Glomerular endothelial cell (primary cell): ENCODE measurements around the gene SELENOT. TPM values are rescaled to one million over a fixed set of nuclear protein-coding genes. Genes with fewer than 3 reads are reported as not detected.
"Not testable (repeated sequence)": the region's sequence is repeated elsewhere in the genome, so short reads cannot be mapped to it uniquely, and the experiment has no call there.

Source experiments
- DNase-seq: peaks from one replicate; pipeline ENCODE4 v3.0.0-alpha.2; 2011; ENCODE audit warnings: low read depth, low spot score; ENCODE audit errors: extremely low read depth
- total RNA-seq: library from RNA; depleted of rRNA; stranded (reverse); fragments of >200 nt; gene quantifications from 2 replicates; pipeline ENCODE4 v1.2.3, GENCODE V29; 2015

Gene SELENOT
- total RNA-seq, 1 donor from 2014 or later = 130 TPM

DNA sequence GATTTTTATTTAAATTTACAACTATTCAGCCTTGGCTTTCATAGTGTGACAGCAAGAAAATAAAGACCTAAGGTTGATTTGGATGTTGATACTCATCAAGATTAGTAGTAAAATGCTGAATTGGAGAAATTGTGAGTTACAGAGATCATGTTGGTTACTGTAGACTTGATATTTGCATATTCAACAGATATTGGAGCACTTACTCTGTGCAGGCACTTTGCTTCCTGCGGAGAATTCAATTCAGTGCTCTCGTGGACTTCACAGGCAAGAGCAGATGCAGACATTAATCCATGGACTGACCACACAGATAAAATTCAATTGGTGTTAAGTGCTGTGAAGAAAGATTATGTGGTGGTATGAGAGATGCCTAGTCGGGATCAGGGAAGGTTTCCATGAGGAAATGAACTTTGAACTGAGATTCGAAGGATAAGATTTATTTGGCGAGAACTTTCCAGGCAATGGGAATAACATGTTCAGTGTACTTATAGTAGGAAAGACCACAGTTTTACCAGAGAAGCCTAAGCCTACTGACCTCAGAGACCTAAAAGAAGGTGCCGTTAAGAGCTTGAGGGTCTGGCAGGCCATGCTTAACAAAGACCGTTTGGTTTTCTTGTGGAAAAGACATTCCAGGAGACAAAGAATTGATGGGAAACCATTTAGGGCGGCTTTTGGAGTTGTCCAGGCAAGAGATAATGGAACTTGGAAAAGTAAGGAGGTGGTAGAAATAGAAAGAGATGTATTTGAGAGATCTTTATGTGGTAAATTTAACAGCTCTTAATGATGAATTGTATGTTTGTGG is 4.3 kb downstream of the SELENOT start:
- no peak for DNase-seq

DNA sequence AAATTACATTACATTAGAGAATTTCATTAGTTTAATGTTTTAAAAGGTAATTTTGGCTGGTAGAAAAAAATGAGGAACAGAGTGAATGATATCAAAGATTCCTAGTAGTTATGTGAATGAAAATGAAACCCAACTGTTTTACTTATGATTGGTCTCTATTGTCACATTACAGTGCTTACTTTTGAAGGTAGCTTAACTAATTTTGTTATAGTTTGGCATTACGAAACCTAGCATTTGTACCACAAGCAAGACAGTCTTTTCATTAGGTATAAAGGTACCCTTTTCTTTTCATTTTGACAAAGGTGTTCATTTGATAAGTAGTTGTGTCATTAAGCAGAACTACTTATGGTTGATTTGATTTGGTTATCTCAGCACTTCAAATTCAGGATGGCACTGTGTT is 6.9 kb downstream of the SELENOT start:
- DNase-seq = no peak

DNA sequence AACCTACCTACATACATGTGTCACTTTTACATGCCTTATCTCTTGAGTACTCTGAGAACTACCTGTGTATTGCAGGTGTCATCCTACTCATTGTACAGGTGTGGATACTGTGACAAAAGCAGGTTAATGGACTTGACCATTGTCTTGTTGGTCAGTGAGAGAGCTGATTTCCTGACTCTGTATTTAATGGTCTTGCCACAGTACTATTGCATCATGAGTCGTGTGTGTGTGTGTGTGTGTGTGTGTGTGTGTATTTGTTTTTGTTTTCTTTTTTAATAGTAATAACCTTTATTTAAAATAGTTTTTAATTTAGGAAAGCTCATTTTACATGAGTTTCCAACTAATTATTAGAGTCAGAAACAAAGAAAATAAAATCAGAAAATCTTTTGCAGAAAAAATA is 7.7 kb downstream of the SELENOT start:
- DNase-seq = no peak

DNA sequence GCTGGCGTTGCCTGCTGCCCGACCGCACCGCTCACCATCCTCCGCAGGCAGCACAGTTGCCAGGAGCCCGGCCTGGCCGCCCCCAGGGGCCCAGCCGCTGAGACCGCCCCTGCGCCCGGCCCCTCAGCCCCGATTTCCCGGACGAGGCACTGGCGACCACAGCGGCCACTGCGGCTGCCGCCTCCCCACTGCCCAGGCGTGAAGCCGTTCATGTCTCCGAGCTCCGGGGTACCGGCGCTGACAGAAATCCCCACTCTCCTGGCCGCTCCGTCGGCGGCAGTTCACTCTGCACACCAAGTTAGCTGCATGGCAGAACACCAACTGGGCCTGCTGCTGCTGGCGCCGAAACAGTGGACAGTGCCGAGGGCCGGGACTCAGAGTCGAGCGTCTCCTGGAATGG is 8.5 kb downstream of the SELENOT start:
- no peak for DNase-seq

DNA sequence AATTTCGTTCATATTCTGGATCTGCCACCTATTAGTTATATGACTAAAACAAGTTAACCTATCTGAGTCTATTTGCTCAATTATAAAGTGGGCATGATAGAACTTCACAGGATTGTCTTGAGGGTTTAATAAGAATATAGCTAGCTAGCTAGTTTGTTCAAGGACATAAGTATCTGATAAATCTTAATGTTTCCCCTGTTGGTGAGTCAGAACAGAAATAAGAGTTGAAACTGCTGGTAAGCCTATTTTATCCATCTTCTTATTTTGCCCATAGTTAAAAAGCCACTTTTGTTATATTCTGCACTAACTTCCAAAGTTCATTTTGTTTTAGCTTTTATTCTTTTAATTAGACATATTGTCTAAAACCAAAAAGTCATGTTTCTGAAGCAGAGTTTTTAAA is 9.4 kb downstream of the SELENOT start:
- no peak for DNase-seq

DNA sequence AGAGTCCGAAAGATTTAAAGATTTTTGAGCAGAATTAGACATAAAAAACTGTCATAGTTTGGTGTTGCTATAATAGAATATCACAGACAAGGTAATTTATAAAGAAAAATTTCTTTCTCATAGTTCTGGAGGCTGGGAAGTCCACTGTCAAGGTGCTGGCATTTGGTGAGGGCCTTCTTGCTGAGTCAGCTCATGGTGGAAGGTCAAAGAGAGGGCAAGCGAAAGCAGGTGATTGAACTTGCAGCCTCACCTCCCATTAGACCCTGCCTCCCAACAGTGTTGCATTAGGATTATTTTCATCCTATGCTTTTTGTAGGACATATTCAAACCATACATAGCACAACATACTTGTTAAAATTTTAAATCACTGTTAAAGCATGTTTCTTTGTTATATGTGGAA is 9.9 kb downstream of the SELENOT start:
- no peak for DNase-seq

DNA sequence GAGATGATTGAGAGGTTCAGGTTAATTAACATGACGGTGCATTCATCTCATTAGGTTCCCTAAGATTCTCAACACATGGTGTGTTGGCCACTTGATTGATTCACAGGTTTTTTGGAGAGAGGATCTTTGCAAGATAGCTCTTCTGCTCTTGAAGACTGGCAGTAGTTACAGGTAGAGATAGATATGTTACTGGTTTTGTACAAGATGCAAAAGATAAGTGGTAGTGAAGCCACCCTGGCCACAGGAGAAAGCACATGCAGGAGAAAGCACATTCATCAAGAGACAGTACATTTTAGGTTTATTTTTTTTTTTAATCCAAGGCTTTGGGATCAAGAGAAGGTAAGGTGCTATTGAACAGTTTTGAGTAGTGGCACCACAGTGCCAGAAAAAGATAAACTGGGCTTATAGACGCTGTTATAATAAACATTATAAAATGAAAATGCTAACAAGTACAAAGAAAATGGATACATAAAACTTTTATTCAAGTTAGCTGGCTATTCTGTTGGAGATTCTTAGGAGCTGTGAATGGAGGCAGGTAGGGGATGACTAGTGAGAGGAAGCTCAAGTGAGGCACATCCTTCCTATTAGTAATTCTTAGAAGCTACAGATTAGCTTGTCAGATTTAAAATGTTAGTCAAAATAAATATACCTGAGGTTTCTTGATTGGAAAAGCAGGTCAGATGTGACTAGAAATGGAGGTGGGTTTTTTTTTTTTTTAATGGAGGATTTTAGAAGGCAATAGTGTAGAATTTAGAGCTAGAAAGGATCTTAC is 10.8 kb downstream of the SELENOT start:
- DNase-seq = no peak

DNA sequence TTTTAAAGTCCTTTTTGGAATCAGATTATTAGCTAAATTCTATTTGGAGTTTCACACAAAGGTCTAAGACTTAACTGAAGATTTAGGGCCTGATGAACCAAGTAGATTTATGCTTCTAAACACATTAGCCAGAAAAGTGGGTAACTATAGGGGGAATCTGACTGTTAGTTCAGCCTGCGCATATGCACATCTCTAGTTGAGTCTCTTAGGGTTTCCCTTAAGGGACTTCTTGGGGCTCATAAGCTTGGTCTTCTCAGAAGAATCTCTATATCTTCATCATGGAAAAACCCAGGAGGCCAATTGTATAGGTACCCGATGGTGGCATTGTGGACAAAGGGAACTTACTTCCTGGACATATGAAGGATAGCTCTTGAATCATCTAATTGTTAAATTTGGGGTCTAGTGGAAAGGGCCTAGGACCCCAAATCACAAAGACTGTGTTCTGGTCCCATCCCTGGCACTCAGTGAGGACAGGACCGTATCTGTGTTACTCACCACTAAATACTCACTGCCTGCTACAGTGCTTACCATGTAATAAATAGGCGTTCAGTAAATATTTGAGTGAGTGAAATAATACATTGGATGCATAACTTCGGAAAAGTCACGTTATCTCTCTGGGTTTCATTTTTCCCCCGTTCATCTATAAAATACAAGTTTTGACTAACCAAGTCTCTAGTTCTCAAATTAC is 17.0 kb downstream of the SELENOT start:
- DNase-seq = no peak

DNA sequence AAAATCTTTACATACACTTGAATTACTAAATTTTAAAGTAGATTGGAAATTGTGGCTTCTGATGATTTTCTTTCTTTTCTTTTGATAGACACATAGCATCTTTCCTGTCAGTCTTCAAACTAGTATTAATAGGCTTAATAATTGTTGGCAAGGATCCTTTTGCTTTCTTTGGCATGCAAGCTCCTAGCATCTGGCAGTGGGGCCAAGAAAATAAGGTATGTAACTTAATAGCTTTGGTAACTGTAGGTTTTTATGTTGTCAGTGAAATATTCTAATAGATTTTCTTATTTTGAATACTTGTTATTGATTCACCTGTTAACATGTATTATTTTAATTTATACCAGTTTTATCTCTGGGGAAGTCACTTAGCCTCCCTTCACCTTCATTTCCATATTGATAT is 19.8 kb downstream of the SELENOT start:
- not testable (repeated sequence) for DNase-seq

DNA sequence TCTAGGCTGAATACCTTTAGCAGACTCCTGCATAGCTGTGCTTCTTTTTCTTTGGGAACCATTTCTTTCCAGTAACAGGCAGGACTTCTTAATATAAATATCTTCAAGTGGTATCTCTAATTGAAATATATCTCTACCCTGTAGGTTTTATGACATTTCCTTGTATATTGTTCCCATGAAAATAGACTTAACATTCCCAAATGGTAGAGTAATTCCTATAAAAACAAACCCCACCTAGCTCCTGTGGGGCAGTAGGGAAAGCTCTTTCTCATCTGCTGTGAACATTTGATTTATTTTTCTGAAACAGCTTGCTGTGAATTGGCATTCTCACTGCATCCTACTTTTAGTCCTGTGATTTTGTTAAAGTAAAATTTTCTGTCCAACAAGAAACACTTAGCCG is 20.8 kb downstream of the SELENOT start:
- DNase-seq = no peak

DNA sequence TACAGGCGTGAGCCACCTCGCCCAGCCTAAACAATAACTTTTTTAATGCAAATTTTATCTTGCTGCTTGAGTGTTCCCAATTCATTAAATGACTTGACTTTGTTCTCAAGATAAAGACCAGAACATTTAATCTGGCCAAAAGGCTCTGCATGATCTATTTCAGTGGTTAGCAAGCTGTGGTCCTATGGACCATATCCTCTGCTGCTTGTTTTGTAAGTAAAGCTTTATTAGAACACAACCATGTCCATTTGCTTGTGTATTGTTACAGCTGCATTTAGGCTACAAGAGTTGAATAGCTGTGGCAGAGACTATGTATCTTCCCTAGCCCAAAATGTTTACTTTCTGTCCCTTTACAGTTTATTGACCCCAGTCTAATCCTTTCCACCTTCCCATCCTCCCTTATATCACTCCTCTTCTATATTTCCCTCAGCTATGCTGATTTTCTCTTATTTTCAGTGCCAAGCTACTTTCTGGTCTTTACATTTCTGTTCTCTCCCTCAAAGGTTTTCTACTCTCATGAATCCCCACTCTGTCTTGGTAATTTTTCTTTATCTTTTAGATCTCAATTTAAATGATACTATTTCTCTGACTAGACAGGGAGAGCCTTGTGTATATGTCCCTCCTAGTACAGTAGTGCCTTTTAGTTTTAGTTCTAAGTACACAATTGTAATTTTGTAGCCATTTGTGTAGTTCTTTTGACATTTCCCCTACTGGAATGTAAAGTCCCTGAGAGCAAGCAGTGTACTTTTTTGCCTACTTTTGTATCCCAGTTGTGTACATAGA is 23.2 kb downstream of the SELENOT start:
- no peak for DNase-seq

DNA sequence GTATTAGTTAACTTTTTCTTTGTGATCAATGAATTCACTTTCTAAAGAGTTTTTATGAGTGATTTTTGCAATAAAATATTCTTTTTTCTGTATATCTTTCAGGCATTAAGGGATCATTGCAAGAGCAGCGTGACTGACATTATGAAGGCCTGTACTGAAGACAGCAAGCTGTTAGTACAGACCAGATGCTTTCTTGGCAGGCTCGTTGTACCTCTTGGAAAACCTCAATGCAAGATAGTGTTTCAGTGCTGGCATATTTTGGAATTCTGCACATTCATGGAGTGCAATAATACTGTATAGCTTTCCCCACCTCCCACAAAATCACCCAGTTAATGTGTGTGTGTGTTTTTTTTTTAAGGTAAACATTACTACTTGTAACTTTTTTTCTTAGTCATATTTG is 24.4 kb downstream of the SELENOT start:
- no peak for DNase-seq

DNA sequence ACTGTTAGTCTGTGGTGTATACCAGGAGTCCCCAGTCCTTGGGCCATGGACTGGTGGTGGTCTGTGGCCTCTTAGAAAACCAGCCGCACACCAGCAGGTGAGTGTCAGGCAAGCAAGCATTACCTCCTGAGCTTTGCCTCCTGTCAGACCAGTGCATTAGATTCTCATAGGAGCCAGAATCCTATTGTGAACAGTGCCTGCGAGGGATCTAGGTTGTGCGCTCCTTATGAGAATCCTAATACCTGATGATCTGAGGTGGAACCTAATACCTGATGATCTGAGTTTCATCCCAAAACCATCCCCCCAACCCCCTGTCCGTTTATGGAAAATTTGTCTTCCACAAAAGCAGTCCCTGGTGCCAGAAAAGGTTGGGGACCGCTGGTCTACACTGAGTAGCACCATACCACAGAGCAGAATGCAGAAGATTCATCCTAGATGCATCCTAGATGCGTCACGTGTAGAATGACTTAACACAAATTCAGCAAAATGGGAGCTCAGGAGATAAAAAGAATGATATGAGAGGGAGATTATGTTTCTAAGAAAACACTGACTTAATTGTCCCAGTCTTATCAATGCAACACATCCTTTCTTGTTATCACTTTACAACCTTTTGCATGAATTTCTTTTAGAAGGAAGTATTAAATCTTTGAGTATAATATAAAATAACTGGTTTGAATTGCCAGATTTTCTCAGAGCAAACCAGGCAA is 28.5 kb downstream of the SELENOT start:
- no peak for DNase-seq

DNA sequence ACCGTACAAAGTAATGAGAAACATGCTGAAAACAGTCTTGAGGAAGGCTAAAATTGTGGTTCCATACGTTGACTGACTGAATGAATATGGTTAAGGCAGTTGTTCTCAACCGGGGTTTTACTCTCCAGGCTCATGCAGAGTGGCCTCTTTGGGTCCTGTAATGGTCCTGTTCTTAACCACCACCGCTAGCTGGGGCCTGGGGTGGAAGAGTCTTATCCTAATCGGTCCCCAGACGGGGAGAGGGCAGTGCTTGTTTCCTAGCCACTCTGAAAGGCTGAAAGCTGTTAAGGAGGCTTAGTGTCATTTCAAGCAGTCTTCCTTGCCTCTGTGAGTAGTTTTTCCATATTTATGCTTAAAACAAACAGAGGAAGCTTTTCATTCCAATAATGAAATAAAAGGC is 32.0 kb downstream of the SELENOT start:
- no peak for DNase-seq

DNA sequence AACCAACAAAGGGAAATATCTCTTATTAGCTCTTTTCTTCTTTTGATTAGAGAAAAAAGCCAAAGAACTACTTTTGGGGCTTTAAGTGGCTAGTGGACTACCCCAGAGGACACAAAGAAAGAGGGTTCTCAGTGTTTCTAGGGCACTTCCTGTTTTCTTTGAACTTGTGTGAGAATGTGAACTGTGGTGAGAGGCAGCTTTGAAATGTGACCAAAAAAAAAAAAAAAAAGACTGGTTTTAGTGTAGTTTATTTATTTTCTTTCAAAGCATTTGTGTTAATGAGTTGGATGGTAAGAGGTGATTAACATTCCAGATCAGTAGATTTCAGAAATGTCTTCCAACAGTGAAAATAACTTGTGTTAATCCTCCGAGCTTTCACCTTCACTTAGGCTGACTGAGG is 32.4 kb downstream of the SELENOT start:
- DNase-seq = no peak

DNA sequence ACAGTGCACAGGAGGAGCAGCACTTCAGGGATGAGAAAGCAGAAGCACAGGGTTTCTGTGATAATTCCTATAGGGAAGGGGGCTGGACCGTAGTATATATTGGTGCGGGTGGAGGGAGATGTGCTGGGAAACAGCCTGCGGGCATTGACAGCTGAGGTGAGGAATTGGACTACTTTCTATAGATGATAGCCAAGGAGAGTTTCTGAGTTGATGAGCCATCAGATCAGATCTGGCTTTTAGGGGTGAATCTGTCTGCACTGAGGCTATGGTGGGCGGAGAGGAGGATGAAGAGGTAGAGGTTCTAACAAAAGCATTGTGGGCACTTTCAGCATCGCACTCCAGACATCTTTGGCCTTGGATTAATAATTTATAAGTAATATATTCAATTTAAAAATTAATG is 33.1 kb downstream of the SELENOT start:
- no peak for DNase-seq

DNA sequence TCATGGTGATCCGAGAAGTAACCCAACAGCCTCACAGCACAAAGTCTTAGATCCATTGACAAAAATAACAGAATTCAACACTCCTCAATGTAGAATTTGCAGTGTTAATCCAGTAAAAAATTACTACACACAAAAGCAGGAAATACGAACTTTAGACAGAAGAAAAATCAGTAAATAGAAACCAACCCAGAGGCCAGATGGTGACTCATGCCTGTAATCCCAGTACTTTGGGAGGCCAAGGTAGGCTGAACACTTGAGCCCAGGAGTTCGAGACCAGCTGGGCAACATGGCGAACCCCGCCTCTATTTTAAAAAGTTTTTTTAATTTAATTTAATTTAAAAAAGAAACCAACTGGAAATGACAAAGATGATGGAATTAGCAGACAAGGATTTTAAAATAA is 36.1 kb downstream of the SELENOT start:
- no peak for DNase-seq

DNA sequence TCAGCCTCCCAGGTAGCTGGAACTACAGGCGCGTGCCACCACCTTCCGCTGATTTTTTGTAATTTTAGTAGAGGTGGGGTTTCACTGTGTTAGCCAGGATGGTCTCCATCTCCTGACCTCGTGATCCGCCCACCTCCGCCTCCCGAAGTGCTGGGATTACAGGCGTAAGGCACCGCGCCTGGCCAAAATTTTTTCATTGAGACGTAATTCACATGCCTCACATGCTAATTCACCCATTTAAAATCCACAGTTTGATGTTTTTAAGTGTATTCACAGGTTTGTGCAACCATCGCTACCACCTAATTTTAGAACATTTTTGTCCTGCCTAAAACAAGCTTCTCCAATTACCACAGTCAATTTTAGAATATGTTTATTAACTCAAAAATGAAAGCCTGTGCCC is 37.1 kb downstream of the SELENOT start:
- DNase-seq = no peak

DNA sequence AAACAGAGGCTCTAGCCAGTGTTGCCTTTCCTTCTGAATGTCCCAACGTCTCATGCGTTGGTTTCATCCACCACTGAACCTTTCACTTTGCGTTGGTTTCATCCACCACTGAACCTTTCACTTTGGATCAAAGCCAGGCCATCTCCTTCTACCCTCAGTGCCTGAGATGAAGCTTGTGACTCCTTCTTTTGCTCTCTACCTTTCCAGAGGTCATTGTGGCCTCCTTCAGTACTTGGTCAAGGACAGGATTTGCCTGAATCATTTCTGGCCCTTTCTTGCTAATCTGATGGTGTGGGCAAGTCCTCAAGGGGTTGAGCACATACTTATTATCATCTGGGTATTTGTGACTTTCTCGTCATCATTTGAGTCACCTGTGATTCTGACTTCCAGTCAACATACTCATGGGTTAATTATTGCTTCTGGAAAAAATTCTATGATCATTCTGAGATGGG is 50.0 kb downstream of the SELENOT start:
- no peak for DNase-seq

DNA sequence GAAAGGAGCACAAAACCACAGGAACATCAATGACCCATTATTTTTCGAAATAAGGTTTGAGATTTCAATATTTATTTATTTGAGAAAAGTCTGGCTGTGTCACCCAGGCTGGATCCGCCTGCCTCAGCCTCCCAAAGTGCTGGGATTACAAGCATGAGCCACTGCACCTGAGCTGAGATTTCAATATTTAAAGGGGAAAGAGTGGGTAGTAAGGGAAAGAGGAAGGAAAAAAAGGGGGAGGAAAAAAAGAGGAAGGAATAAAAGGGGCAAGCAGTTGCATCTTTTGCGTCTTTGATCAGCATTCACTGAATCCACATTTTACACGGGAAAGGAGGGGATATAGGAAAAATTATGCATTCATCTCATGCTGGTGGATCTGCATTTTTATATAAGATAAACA is 53.2 kb downstream of the SELENOT start:
- DNase-seq = no peak
